SW 1271 (cell line): ENCODE measurements around the gene RBL2.
A peak's percentile ranks its signal among the peaks of the same experiment; 100 is the strongest.
"Not testable (repeated sequence)": the region's sequence is repeated elsewhere in the genome, so short reads cannot be mapped to it uniquely, and the experiment has no call there.

Experiments used
- DNase-seq, 2 experiments: peaks; one replicate each; lab custom pipeline; 2025; lab: John Stamatoyannopoulos, UW

The RBL2 gene

DNA sequence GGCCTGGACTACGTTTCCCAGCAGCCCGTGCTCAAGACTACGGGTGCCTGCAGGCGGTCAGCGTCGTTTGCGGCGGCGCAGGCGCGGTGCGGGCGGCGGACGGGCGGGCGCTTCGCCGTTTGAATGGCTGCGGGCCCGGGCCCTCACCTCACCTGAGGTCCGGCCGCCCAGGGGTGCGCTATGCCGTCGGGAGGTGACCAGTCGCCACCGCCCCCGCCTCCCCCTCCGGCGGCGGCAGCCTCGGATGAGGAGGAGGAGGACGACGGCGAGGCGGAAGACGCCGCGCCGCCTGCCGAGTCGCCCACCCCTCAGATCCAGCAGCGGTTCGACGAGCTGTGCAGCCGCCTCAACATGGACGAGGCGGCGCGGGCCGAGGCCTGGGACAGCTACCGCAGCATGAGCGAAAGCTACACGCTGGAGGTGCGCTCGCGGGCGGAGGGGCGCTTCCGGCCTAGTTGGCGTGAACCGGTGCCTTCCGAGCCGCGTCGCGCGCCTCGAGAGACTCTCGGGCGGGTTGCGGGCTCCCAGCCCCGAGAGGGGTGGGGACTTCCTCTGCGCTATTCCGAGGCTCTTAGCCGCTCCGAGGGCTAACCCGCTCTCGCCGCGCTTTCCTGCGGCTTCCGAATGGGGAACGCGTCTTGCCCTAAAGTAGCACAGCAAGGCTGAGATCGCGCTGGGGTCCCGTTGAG, at the start of gene RBL2:
Gene RBL2, plus strand, starts transcription at position 95 of the 689 bp plus-strand sequence. Its CDS starts 86 bp downstream, at position 181.
- peak in 1 of 2 experiments; percentile 62 for DNase-seq

DNA sequence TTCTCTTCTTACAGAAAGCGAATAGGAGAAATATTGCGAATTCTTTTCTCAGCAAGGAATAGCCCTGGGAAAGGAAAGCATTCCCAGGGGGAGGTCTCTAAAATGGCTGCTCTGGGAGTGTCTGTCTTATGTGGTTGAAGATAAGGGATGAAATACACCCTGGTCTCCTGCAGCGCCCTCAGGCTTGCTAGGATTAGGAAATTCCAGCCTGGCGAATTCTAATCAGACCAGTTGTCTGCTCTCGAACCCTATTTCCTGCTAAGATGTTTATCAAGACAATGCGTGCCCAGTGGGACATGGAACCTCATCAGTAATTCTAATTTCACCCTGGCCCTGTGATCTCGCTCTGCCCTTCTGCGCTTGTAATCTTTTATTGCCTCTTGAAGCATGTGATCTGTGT, 49.7 kb upstream of the RBL2 start:
- not testable (repeated sequence) for DNase-seq

DNA sequence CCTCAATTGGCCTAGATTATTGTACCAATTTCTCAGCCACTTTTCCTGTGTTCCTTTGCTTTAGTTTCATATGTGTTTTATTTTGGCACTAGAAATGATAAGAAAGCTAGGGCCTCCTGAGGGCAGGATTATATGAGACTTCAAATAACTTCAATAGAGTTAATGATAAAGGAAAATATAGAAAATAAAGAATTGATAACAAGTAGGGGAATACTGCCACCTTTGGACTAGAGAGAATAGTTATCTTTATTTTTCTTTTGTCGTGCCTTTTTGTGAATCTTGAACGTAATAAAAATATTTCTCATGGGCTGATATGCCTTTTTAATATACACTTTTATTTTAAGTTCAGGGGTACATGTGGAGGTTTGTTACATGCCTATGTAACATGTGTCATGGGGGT, 29.3 kb upstream of the RBL2 start:
- no peak for DNase-seq

DNA sequence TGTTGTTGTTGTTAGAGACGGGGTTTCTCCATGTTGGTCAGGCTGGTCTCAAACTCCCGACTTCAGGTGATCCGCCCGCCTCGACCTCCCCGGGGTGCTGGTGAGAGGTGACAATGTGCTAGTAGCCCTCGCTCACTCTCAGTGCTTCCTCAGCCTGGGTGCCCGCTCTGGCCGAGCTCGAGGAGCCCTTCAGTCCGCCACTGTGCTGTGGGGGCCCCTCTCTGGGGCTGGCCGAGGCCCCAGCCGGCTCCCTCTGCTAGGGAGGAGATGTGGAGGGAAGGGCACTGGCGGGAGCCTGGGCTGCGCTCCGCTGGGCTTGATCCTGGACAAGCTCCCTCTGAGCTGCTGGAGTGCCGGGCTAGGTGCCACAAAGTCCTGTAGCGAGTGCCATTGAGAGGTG, 21.7 kb upstream of the RBL2 start:
- DNase-seq: no peak

DNA sequence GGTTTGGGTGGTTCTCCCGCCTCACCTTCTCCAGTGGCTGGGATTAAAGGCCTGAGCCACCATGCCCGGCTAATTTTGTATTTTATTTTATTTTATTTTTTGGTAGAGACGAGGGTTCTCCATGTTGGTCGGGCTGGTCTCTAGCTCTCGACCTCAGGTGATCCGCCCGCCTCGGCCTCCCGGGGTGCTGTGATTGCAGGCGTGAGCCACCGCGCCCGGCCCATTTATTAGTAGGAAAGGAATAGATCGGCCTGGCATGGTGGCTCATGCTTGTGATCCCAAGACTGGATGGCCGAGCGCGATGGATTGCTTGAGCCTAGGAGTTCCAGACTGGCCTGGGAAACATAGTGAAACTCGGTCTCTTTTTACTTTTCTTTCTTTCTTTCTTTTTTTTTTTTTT, 20.4 kb upstream of the RBL2 start:
- DNase-seq: no peak

DNA sequence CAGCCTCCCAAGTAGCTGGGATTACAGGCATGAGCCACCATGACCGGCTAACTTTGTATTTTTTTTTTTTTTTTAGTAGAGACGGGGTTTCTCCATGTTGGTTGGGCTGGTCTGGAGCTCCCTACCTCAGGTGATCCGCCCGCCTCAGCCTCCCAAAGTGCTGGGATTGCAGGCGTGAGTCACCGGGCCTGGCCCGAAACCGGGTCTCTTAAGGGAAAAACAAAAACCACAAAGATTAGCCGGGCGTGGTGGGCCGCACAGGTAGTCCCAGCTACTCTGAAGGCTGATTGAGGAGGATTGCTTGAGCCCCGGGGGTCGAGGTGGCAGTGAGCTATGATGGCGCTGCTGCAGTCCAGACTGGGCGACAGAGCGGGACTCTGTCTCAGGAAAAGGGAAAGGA, 19.9 kb upstream of the RBL2 start:
- DNase-seq: no peak

- DNase-seq: peak in 1 of 2 experiments; percentile 2
Observed at GRCh38 chr16:53415504-53415903, 18.8 kb upstream of the RBL2 start.

DNA sequence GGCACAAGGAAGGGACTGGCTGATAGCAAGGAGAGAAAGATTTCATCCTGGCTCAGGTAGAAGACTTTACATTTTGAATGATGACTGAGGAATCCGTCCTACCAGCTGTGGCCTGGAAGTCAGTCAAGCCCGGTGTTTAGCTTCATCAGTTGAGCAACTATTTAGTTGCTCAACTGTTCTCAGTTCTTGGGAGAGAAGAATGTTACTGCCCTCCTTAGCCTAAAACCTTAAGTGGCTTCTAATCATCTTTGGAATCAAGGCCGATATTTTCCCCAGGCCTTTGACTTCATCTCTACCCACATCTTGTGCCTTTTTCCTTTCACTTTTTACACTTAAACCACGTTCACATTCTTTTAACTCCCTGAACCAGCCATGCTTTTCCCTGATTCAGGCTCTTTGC, 17.3 kb upstream of the RBL2 start:
- DNase-seq: no peak

DNA sequence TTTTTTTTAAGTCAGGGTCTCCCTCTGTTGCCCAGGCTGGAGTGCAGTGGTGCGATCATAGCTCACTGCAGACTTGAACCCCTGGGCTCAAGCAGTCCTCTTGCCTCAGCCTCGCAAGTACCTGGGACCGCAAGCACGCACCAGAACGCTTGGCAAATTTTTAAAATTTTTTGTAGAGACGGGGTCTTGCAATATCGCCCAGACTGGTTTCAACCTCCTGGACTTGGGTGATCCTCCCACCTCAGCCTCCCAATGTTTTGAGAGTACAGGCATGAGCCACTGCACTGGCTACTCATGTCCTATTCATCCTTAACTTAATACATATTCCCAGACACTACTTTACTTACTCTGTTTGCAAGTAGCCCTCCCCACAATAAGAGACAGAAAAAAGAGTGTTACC, 16.3 kb upstream of the RBL2 start:
- DNase-seq: no peak

DNA sequence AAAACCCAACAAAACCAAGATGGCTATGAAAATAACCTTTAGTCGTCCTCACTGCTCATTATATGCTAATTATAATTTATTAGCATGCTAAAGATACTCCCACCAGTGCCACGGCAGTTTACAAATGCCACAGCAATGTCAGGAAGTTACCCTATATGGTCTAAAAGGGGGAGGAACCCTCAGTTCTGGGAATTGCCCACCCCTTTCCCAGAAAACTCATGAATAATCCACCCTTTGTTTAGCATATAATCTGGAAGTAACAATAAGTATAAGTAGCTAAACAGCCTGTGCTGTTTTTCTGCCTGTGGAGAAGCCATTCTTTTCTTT, 14.9 kb upstream of the RBL2 start:
- DNase-seq: not testable (repeated sequence)

DNA sequence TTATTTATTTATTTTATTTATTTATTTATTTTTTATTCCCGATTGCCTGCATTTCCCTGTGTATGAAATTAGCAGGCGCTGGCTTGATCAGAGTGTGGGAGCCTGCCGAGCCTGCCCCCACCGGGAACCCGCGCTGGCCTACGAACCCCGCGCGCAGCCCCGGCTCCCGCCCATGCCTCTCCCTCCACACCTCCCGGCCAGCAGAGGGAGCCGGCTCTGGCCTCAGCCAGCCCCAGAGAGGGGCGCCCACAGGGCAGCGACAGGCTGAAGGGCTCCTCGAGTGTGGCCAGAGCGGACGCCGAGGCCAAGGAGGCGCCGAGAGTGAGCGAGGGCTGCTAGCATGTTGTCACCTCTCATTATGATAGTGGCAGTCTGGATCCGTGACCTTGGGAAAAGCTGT, 13.0 kb upstream of the RBL2 start:
- DNase-seq: no peak

DNA sequence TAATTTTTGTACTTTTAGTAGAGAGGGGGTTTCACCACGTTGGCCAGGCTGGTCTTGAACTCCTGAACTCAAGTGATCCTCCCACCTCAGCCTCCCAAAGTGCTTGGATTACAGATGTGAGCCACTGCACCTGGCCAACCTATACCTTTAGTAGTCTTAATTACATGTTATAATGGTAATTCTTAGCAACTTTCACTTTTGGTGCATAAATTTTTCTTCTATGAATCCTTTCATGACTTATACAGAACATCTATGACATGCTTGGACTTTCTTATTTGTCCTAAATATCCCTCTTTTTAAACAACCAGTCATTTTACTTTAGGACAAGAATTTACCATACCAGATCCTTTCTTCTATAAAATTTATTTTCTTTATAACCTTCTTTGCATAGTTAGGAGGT, 10.3 kb upstream of the RBL2 start:
- peak in 1 of 2 experiments; percentile 0 for DNase-seq

DNA sequence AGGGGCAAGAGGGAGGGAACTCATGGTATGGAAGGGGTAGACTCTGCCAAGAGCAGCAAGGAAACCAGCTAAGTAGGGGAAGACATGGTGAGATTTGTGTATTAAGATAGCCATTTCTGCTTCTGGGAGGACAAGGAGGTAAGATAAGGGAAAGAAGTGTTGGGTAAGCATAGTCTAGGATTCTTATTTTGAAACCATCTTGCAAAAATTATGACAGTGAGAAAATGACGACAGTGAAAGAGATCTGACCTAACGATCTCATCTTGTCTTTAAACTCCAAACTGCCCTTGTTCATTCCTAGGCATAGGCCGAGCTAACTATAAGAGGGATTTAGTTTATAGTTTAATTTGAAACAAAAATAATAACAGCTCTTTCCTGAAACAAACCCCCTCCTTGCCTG, 5.6 kb upstream of the RBL2 start:
- DNase-seq: no peak

GRCh38 chr16:53429221-53429943, 4.9 kb upstream of the RBL2 start:
- DNase-seq: no peak

DNA sequence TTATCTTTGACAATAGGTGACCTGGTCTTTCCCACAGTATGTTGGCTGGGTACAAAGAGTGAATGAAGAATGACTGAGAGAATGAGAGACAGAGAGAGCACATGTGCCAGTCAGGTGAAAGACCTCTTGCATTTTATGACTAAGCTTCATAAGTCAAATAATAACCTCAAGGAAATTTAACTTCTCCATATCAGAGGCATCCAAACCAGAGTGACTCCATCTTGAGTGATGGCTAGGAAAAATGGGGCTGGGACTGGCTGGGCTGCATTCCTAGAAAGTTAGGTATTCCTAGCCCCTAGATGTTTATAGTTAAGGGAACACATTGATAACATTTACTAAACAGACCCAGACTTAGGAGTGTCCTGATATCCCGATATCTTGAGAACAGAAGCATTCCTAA, 3.9 kb upstream of the RBL2 start:
- DNase-seq: no peak

DNA sequence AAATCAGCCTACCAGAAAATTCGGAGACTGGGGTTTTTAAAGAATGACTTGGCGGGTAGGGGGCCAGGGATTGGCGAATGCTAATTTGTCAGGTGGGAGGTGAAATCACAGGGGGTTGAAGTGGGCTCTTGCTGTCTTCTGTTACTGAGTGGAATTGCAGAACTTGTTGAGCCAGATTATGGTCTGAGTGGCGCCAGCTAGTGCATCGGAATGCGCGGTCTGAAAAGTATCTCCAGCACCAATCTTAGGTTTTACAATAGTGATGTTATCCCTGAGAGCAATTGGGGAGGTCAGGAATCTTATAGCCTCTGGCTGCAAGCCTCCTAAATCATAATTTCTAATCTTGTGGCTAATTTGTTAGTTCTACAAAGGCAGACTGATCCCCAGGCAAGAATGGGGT, 762 bp upstream of the RBL2 start:
- DNase-seq: no peak

GRCh38 chr16:53433930-53434376, 318 bp upstream of the RBL2 start:
- DNase-seq: no peak

- DNase-seq: peak; percentile 41 to 78
Observed at GRCh38 chr16:53435066-53435688, 906 bp downstream of the RBL2 start.

- DNase-seq: no peak
Observed at GRCh38 chr16:53440125-53440524, 5.9 kb downstream of the RBL2 start.

- no peak for DNase-seq
Observed at GRCh38 chr16:53445534-53445933, 11.3 kb downstream of the RBL2 start.

DNA sequence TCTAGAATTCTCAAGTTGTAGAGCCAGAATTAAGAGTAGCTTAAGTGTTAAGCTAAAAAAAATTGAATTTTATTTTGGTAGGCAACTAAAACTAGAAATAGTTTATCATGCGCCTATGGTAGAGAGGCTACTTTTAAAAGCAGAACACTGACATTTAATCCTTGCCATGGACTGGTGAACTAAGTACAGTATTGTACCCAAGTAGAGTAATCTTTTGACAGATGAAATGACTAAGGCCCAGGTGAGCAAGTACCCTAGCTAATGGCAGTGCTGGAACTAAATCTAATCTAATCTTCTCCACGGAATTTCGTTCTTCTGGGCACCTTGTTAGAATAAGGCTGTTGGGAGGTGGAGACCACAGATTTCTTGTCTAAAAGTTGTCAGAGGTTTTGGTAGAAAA, 11.8 kb downstream of the RBL2 start:
- DNase-seq: no peak

DNA sequence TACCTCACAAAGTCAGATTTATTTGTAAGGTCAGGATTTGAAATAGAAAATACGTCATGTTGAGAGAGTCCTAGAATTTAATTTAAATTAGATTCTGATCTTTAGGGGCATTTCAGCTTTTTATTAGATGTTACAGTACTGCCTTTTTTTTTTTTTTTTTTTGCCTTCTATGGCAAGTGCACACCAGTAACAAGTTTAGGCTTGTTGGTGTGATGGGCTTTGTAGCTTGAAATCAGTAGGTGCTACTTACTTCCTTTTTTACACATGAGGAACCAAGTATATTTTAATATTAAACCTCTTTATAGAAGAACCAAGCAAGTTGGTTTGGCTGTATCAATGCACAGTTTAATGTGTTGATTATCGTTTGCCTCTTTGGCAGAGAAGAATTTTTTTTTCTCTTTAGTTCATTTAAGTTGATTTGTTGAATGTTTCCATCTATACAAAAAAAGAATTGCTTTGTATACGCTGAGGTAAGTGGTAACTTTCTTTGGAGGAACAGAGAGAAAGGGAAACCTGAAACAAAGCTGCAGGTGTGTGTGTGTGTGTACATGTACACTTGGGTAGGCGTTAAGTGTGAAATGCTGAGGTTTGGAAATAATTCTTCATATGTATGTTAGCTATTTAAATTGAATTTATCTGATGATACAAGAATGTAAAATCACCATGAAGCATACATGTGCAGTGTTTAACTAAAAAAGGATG, 15.7 kb downstream of the RBL2 start:
- no peak for DNase-seq

DNA sequence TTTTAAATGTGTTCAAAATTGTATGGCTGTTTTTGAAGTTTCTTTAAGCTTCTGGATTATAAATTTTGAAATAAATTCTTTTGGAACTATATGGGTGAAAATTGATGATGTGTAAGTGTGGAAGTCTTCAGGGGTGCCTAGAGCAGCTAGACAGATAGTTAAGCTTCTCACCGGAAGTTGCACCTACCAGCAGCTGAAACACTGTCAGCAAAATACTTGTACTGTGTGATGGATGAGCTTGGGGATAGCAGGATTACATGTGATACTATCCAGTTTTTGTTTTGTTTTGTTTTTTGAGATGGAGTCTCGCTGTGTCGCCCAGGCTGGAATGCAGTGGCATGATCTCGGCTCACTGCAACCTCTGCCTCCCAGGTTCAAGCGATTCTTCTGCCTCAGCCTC, 19.7 kb downstream of the RBL2 start:
- no peak for DNase-seq
